Nephron progenitor cell (in vitro differentiated cells): Measurements from ENCODE around the gene DNAH9.

Experiments
- DNase-seq: peaks from one replicate; pipeline ENCODE4 v3.0.0; 2021
- H3K27ac Mint-ChIP-seq: 2 replicates; pipeline ENCODE4 v1.8.0; 2021; ENCODE audit warnings: mild to moderate bottlenecking, moderate library complexity, mixed read lengths
- H3K27me3 Mint-ChIP-seq: 2 replicates; pipeline ENCODE4 v1.8.0; 2021; ENCODE audit warnings: mild to moderate bottlenecking, low read depth, mixed read lengths; ENCODE audit not compliant: poor library complexity
- H3K36me3 Mint-ChIP-seq: 2 replicates; pipeline ENCODE4 v1.8.0; 2021; ENCODE audit warnings: low read depth, mixed read lengths
- H3K4me1 Mint-ChIP-seq: 2 replicates; pipeline ENCODE4 v1.8.0; 2021; ENCODE audit warnings: mixed read lengths
- H3K4me3 Mint-ChIP-seq: 2 replicates; pipeline ENCODE4 v1.8.0; 2021; ENCODE audit warnings: mild to moderate bottlenecking, moderate library complexity, mixed read lengths
- H3K9me3 Mint-ChIP-seq: 2 replicates; pipeline ENCODE4 v1.8.0; 2021; ENCODE audit warnings: mild to moderate bottlenecking, moderate library complexity, mixed read lengths
- CTCF ChIP-seq: fragments of 200-600 bp; sonication (generic); IDR thresholded peaks from 2 replicates; pipeline ENCODE4 v1.5.0; 2021; ENCODE audit warnings: antibody characterized with exemption

DNAH9 gene

GRCh38 chr17:11917415-11917814 is 319.1 kb downstream of the DNAH9 start:
- no peaks in the 10 kb centered on the region for H3K36me3 Mint-ChIP-seq
- H3K4me1 Mint-ChIP-seq, result no peaks in the 10 kb centered on the region
- no peaks in the 10 kb centered on the region for H3K9me3 Mint-ChIP-seq
- peaks cover 6% of the 10 kb centered on the region for H3K27me3 Mint-ChIP-seq
- no peak for DNase-seq
- H3K27ac Mint-ChIP-seq, result no peak overlapping the region
- TF ChIP-seq CTCF, result no peak
- H3K4me3 Mint-ChIP-seq, result no peak overlapping the region

DNA sequence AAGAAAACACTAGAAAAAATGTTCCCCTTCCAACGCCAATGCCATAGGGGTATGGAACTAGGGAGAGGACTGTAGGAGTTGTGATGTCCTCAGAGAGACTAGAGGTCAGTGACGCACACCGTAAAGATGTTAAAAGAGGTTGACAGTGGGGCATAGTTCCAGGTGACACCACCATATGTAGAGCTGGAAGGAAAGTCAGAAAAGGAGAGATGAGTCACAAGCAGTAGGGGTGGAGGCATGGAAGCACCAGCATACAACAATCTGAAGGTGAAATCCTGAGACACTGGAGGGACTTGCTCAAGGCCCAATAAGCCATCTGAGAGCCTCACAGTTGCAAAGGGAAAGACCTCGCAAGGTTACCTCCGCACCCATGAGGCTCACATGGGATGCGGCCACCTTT is 323.0 kb downstream of the DNAH9 start:
- no peaks in the 10 kb centered on the region for H3K36me3 Mint-ChIP-seq
- no peak overlapping the region for H3K4me3 Mint-ChIP-seq
- H3K27ac Mint-ChIP-seq, result no peak overlapping the region
- peaks cover 5% of the 10 kb centered on the region for H3K27me3 Mint-ChIP-seq
- TF ChIP-seq CTCF, result no peak
- no peaks in the 10 kb centered on the region for H3K9me3 Mint-ChIP-seq
- H3K4me1 Mint-ChIP-seq, result peaks cover 9% of the 10 kb centered on the region
- no peak for DNase-seq

- peaks cover 9% of the 10 kb centered on the region for H3K9me3 Mint-ChIP-seq
- no peak for TF ChIP-seq CTCF
- H3K4me3 Mint-ChIP-seq, result no peak overlapping the region
- H3K4me1 Mint-ChIP-seq, result peaks cover 9% of the 10 kb centered on the region
- DNase-seq, result no peak
- H3K36me3 Mint-ChIP-seq, result no peaks in the 10 kb centered on the region
- H3K27ac Mint-ChIP-seq, result no peak overlapping the region
- H3K27me3 Mint-ChIP-seq, result peaks cover 4% of the 10 kb centered on the region
These were observed 324.4 kb downstream of the DNAH9 start for GRCh38 chr17:11922638-11923037.

DNA sequence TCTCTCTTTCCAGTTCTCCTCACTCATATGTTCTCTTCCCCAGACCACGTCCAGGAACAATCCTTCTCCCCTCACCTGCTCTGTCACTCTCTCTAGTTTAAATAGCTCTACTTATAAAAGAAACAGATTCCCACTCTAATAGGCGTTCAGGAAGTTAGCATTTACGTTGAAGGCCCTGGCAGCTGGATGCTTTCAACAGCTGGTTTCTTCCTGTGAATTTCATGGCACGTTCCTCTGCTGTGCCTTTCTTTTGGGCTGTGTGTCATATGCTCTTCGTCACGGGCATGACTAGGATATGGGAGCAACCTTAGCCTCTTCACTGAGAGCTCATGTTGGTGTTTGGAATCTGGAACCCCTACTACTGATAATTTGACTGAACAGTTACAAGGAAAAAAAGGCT is 325.8 kb downstream of the DNAH9 start:
- DNase-seq, result no peak

DNA sequence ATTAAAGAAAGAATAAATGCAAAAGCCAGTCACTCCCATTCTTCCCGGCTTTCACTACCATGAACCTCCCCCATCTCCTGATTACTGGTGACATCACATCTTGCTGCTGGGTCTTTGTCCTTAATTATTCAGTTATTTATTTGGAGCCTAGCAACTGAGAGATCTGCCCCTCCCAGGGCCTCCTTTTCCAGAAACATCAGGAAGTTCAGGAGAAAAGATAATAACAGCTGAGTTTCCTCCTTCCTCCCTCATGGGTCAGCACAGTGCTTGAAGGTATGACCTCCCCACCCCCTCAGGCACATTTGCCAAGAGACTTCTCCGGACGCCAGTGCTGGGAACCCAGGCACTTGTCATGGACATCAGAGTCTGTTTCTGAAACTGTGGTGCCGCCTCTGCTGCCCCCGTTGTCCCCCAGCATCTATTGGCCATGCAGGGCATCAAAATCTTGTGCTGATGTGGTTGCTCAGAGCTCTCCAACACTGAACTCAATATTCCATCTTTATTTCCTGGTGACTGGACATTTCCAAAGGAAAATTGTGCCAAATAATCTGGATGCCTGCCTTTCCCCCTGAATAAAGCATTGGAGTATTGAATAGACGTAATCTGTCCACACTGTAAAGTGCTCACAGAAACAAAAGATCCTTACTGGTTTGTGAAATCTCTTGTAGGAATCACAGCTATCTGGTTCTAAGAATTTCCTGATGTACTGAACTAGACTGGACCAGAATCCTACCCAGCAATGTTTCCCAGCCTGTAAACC is 327.2 kb downstream of the DNAH9 start:
- H3K36me3 Mint-ChIP-seq, result no peaks in the 10 kb centered on the region
- no peak for TF ChIP-seq CTCF

More for the DNA sequence above, 325.8 kb downstream of the DNAH9 start:
- no peaks in the 10 kb centered on the region for H3K36me3 Mint-ChIP-seq
- no peak overlapping the region for H3K4me3 Mint-ChIP-seq
- H3K27ac Mint-ChIP-seq, result no peak overlapping the region
- peaks cover 4% of the 10 kb centered on the region for H3K27me3 Mint-ChIP-seq
- H3K4me1 Mint-ChIP-seq, result peaks cover 9% of the 10 kb centered on the region
- peaks cover 11% of the 10 kb centered on the region for H3K9me3 Mint-ChIP-seq
- no peak for TF ChIP-seq CTCF

DNA sequence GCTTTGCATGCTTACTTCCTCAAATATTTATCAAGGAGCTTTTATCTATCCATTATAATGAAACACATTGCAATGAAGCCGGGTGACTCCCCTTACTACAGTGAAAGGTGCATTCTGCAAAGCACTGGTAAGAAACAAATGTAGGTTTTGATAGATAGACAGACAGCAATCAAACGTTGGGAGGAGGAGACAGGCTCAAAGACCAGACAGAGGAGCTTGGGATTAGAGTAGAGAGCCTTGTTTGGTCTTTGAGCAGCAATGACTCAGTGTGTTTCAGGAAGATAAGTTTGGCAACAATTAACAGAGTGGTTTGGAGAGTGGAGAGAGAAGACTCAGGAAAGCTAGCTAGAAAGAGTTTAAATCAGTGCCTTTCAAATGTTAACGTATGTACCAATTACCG is 330.2 kb downstream of the DNAH9 start:
- Mint-ChIP-seq H3K27ac (no peak overlapping the region), H3K9me3 (peaks cover 11% of the 10 kb centered on the region), H3K4me3 (no peak overlapping the region), H3K36me3 (no peaks in the 10 kb centered on the region), H3K4me1 (peaks cover 24% of the 10 kb centered on the region), H3K27me3 (peaks cover 4% of the 10 kb centered on the region)
- no peak for TF ChIP-seq CTCF
- DNase-seq, result no peak

More for the DNA sequence above, 327.2 kb downstream of the DNAH9 start:
- Mint-ChIP-seq H3K4me1 (peaks cover 9% of the 10 kb centered on the region), H3K4me3 (no peak overlapping the region), H3K9me3 (peaks cover 11% of the 10 kb centered on the region), H3K27me3 (peaks cover 6% of the 10 kb centered on the region), H3K27ac (no peak overlapping the region)
- DNase-seq, result no peak
